Measurements from ENCODE around the gene ATP8A1.

- TF ChIP-seq, protein P1, sequence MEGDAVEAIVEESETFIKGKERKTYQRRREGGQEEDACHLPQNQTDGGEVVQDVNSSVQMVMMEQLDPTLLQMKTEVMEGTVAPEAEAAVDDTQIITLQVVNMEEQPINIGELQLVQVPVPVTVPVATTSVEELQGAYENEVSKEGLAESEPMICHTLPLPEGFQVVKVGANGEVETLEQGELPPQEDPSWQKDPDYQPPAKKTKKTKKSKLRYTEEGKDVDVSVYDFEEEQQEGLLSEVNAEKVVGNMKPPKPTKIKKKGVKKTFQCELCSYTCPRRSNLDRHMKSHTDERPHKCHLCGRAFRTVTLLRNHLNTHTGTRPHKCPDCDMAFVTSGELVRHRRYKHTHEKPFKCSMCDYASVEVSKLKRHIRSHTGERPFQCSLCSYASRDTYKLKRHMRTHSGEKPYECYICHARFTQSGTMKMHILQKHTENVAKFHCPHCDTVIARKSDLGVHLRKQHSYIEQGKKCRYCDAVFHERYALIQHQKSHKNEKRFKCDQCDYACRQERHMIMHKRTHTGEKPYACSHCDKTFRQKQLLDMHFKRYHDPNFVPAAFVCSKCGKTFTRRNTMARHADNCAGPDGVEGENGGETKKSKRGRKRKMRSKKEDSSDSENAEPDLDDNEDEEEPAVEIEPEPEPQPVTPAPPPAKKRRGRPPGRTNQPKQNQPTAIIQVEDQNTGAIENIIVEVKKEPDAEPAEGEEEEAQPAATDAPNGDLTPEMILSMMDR (conservative IDR thresholded peaks at IDR 0.05; ENCODE audit: low read length): no peak
- TF ChIP-seq EZH2phosphoT487 (IDR thresholded peaks at IDR 0.05; ENCODE audit: borderline replicate concordance, low read depth, low read length): no peak
Measured at GRCh38 chr4:42483426-42484379, 173.2 kb downstream of the ATP8A1 start.
